Astrocyte of the hippocampus (primary cell): ENCODE measurements around the gene SLC25A6.
"Not testable (repeated sequence)": the region's sequence is repeated elsewhere in the genome, so short reads cannot be mapped to it uniquely, and the experiment has no call there.

Experiments used
- DNase-seq: peaks from one replicate; pipeline ENCODE4 v3.0.0; 2011; ENCODE audit warnings: low read depth, low spot score

SLC25A6 gene

GRCh38 chrX:1390621-1391369 is 1.1 kb downstream of the SLC25A6 start:
- DNase-seq, result no peak

- DNase-seq, result no peak
Measured at GRCh38 chrX:1389993-1390285, 2.0 kb downstream of the SLC25A6 start.

GRCh38 chrX:1389181-1389992 is 2.5 kb downstream of the SLC25A6 start:
- no peak for DNase-seq

GRCh38 chrX:1388651-1389050 is 3.3 kb downstream of the SLC25A6 start:
- DNase-seq, result no peak

GRCh38 chrX:1387141-1387776 is 4.7 kb downstream of the SLC25A6 start:
- DNase-seq, result no peak

GRCh38 chrX:1386338-1387127 is 5.4 kb downstream of the SLC25A6 start:
- no peak for DNase-seq

- DNase-seq, result no peak
Measured at GRCh38 chrX:1385253-1386223, 6.4 kb downstream of the SLC25A6 start.

- no peak for DNase-seq
Measured at GRCh38 chrX:1384658-1385252, 7.2 kb downstream of the SLC25A6 start.

GRCh38 chrX:1380672-1381233 is 11.2 kb downstream of the SLC25A6 start:
- no peak for DNase-seq

- no peak for DNase-seq
Measured at GRCh38 chrX:1378306-1378759, 13.6 kb downstream of the SLC25A6 start.

GRCh38 chrX:1368385-1368698 is 23.6 kb downstream of the SLC25A6 start:
- DNase-seq, result no peak

GRCh38 chrX:1366363-1366762 is 25.6 kb downstream of the SLC25A6 start:
- DNase-seq, result not testable (repeated sequence)

- DNase-seq, result no peak
Measured at GRCh38 chrX:1361910-1362309, 30.0 kb downstream of the SLC25A6 start.

GRCh38 chrX:1361275-1361674 is 30.6 kb downstream of the SLC25A6 start:
- DNase-seq, result no peak

GRCh38 chrX:1360171-1360570 is 31.7 kb downstream of the SLC25A6 start:
- DNase-seq, result no peak

- DNase-seq, result no peak
Measured at GRCh38 chrX:1359477-1359873, 32.4 kb downstream of the SLC25A6 start.

- DNase-seq, result no peak
Measured at GRCh38 chrX:1358793-1359476, 33.0 kb downstream of the SLC25A6 start.

- DNase-seq, result no peak
Measured at GRCh38 chrX:1357993-1358392, 33.9 kb downstream of the SLC25A6 start.
